Smooth muscle cell of bladder (primary cell): Measurements from ENCODE around the gene CASP7. TPM values are rescaled to one million over a fixed set of nuclear protein-coding genes. Genes with fewer than 3 reads are reported as not detected.

ENCODE experiments used
- total RNA-seq: library from RNA; depleted of rRNA; stranded (reverse); fragments of >200 nt; gene quantifications from 2 replicates; pipeline ENCODE4 v1.2.3, GENCODE V29; 2014

The CASP7 gene
- total RNA-seq, result 16.5 and 23.5 TPM in 2 replicates

GRCh38 chr10:113679463-113680189, at the start of gene CASP7:
Gene CASP7, plus strand, starts transcription at chr10:113679912. Its CDS starts 17,582 bp downstream, at chr10:113697494.

GRCh38 chr10:113663908-113664307, 15.8 kb upstream of the CASP7 start, which contains the start of gene NRAP:
Gene NRAP, minus strand, starts transcription at chr10:113664041. Its CDS starts 159 bp downstream, at chr10:113663882.

GRCh38 chr10:113751181-113751732, 71.5 kb downstream of the CASP7 start, which contains the start of gene PLEKHS1:
Gene PLEKHS1, plus strand, starts transcription at chr10:113751682. Its CDS starts 3,596 bp downstream, at chr10:113755278.

Other genes with a start within 250 kb of the CASP7 start
- not detected in 2 replicates for gene HABP2, start 126.9 kb upstream of the CASP7 start, total RNA-seq
- gene NRAP, start 15.9 kb upstream of the CASP7 start, total RNA-seq, result not detected in 2 replicates
- 0.09 TPM in 1 of 2 replicates, not detected in the other for gene PLEKHS1, start 71.8 kb downstream of the CASP7 start, total RNA-seq
- gene DCLRE1A, start 174.2 kb downstream of the CASP7 start, total RNA-seq, result 3.5 and 4.8 TPM in 2 replicates
- 7.0 and 8.0 TPM in 2 replicates for gene NHLRC2, start 174.7 kb downstream of the CASP7 start, total RNA-seq